Right cardiac atrium (tissue), 5 donors: ENCODE results near the gene IER5L. TPM values are rescaled to one million over a fixed set of nuclear protein-coding genes. Genes with fewer than 3 reads are reported as not detected.
"Not testable (repeated sequence)": the region's sequence is repeated elsewhere in the genome, so short reads cannot be mapped to it uniquely, and the experiment has no call there.

Experiments
- ATAC-seq, 2 donors: fragments of 200-7000 bp; cut with Tn5 transposase; one replicate each; pipeline versions ENCODE4 v1.8.0 to v1.9.1; 2020; ENCODE audit warnings: moderate library complexity in 2 of 2, mild to moderate bottlenecking in 1 of 2
- DNase-seq, 3 donors: peaks; one replicate each; pipeline ENCODE4 v3.0.0-alpha.2; 2020
- H3K27ac ChIP-seq: one replicate; pipeline ENCODE4 v1.5.1; 2013; ENCODE audit warnings: mild to moderate bottlenecking, low read length, control low read depth, moderate library complexity
- H3K27me3 ChIP-seq: one replicate; pipeline ENCODE4 v1.6.1; 2013; ENCODE audit not compliant: control insufficient read depth, insufficient read depth
- H3K4me1 ChIP-seq: one replicate; pipeline ENCODE4 v1.6.1; 2013; ENCODE audit warnings: low read length; ENCODE audit not compliant: control insufficient read depth, insufficient read depth
- H3K4me3 ChIP-seq: one replicate; pipeline ENCODE4 v1.5.1; 2013; ENCODE audit warnings: low read length, control low read depth
- H3K9me3 ChIP-seq: one replicate; pipeline ENCODE4 v1.6.1; 2013; ENCODE audit warnings: low read length; ENCODE audit not compliant: control insufficient read depth
- WGBS: extraction: QIAGEN DNeasy Blood & Tissue Kit; methylation state at CpG from one replicate; pipeline ENCODE4 v1.1.7; 2013; 5-methylcytosine and 5-hydroxymethylcytosine counted together
- intact Hi-C, 4 donors: fragments of 100-400 bp; cut with DNase I; formaldehyde crosslinking; loops; one replicate each; pipeline versions ENCODE4 v1.11.0 to v1.14.0; 2022 to 2023
- polyA plus RNA-seq: library from polyadenylated mRNA; stranded (reverse); fragments of 200-250 nt; gene quantifications from one replicate; pipeline ENCODE4 v1.2.3, GENCODE V29; 2013
- total RNA-seq, 4 donors: library from RNA; stranded (reverse); fragmentation: NEBNext Ultra II Directional; extraction: Animal tissue kit (Norgen Biotek cat#: 25700); gene quantifications; one replicate each; pipeline ENCODE4 v1.2.1, GENCODE V29; 2021
- donor health status: healthy with polysubstance abuse.
- donor health status: DM: no; HTN: yes; CAD: no.
- donor health status: DM: no; HTN: no; CAD: no.
- donor health status: DM: no; HTN: yes; CAD: no; lungs with severe emphysema.
- donor health status: DM: yes; HTN: yes; CAD: no.

Gene IER5L
- total and polyA plus RNA-seq, 5 donors = 6.7 to 10.4 (median 8.7) TPM

DNA sequence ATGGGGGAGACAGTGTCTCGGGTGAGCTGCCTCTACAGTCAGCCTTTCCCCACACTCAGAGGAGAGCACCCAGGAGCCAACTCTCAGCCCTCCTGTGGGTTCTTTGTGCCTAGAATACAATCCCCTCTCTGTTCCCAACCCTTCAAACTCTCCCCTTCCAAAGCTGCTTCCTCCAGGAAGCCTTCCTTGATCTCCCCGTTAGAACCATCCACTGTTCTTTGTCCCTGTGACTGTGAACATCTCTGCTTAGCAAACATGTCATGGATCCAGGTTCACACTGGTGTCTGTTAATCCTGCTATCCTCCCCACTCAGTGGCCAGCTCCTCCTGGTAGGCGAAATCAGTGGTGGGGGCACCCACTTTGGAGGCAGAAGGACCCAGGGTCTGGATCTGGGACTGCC lies 16.2 kb upstream of the IER5L start:
- 86% methylated on average over 3 of the region's 3 CpGs for WGBS
- H3K27me3 ChIP-seq = no peaks in the 10 kb centered on the region
- H3K9me3 ChIP-seq = no peaks in the 10 kb centered on the region
- intact Hi-C loops = loop anchor here in 1 of 4 donors (10.0 kb wide), 1 partner anchor 61 kb away; no protein-coding TSS in a partner anchor
- H3K4me1 ChIP-seq = peaks cover 2% of the 10 kb centered on the region
- DNase-seq = no peak
- ATAC-seq = no peak
- H3K4me3 ChIP-seq = no peak overlapping the region
- H3K27ac ChIP-seq = no peak overlapping the region

DNA sequence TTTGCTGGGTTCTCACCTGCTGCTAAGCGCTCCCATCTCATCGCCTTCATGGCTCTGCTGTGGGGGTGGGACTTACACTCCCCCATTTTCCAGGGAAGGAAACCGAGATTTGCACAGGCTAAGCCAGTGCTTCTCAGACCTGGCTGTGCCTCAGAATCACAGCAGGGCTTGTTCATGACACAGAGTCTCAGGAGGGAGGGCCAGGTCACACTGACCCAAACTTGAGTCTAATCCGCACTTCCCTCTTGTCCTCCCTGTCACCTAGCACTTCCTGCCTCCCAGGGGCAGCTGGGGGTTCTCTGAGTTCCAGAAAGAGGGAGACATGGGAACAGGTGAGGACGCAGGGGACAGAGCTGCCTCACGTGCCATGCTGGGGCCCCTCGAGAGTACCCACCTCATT lies 15.6 kb upstream of the IER5L start:
- H3K27ac ChIP-seq = no peak overlapping the region
- ATAC-seq (no peak), DNase-seq (peak in 1 of 3 donors; percentile 29)
- peaks cover 2% of the 10 kb centered on the region for H3K4me1 ChIP-seq
- intact Hi-C loops = loop anchor here in 1 of 4 donors (10.0 kb wide), 1 partner anchor 61 kb away; no protein-coding TSS in a partner anchor
- no peaks in the 10 kb centered on the region for H3K9me3 ChIP-seq
- no peaks in the 10 kb centered on the region for H3K27me3 ChIP-seq
- H3K4me3 ChIP-seq = no peak overlapping the region
- 80% methylated on average over 7 of the region's 7 CpGs for WGBS

DNA sequence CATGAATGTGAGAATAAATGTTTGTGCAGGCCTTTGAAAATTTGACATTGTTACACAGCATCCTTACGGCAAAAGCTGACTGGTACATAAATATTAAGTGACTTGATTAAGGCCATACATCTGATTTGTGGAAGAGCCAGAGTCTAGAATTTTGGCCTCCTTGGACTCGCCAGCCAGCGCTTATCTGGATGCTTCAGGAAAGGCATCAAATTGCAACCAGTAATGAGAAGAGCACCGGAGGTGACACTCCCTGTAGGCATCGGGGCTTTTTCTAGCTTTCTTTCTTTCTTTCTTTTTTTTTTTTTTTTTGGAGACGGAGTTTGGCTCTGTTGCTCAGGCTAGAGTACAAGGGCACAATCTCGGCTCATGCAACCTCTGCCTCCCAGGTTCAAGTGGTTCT lies 13.2 kb upstream of the IER5L start:
- H3K27ac ChIP-seq = no peak overlapping the region
- no peaks in the 10 kb centered on the region for H3K27me3 ChIP-seq
- no peak overlapping the region for H3K4me3 ChIP-seq
- ATAC-seq (no peak), DNase-seq (no peak)
- H3K9me3 ChIP-seq = no peaks in the 10 kb centered on the region
- no peaks in the 10 kb centered on the region for H3K4me1 ChIP-seq
- whole genome bisulfite sequencing = 87% methylated on average over 7 of the region's 7 CpGs
- intact Hi-C loops = loop anchor here in 1 of 4 donors (10.0 kb wide), 1 partner anchor 64 kb away; no protein-coding TSS in a partner anchor

DNA sequence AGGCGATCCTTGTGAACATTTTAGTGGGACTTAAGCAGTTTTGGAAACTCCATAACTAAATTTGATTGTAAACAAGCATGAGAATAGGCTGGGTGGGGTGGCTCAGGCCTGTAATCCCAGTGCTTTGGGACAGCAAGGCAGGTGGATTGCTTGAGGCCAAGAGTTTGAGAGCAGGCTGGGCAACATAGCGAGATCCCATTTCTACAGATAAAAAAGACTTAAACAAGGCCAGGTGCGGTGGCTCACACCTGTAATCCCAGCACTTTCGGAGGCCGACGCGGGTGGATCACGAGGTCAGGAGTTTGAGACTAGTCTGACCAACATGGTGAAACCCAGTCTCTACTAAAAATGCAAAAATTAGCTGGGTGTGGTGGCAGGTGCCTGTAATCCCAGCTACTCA lies 11.9 kb upstream of the IER5L start:
- H3K27me3 ChIP-seq, DNase-seq, ATAC-seq, H3K9me3 ChIP-seq, H3K4me1 ChIP-seq, H3K4me3 ChIP-seq, H3K27ac ChIP-seq: not testable (repeated sequence)
- 96% methylated on average over 8 of the region's 8 CpGs for WGBS
- intact Hi-C loops = loop anchor here in 1 of 4 donors (10.0 kb wide), 1 partner anchor 65 kb away; no protein-coding TSS in a partner anchor

DNA sequence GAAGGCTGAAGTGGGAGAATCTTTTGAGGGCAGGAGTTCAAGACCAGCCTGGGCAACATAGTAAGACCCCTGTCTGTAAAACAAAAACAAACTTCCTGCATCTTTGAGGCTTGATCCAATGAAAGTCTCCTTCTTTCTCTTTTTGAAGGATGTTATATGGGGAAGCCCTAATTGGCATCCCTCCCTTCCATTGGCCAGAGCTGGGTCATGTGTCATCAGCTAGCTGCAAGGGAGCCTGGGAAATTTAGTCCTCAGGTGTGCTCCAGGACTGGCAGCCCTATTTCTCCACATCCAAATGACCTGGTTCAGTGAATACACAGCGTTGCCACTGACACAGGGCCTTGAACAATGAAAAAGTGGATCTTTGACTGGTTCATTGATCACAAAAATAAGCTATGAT lies 9.0 kb upstream of the IER5L start:
- intact Hi-C loops = no loop called here
- Histone ChIP-seq H3K4me3 (no peak overlapping the region), H3K4me1 (no peaks in the 10 kb centered on the region), H3K27ac (no peak overlapping the region), H3K27me3 (no peaks in the 10 kb centered on the region), H3K9me3 (no peaks in the 10 kb centered on the region)
- ATAC-seq (no peak), DNase-seq (no peak)
- WGBS = 80% methylated on average over 1 of the region's 1 CpG

DNA sequence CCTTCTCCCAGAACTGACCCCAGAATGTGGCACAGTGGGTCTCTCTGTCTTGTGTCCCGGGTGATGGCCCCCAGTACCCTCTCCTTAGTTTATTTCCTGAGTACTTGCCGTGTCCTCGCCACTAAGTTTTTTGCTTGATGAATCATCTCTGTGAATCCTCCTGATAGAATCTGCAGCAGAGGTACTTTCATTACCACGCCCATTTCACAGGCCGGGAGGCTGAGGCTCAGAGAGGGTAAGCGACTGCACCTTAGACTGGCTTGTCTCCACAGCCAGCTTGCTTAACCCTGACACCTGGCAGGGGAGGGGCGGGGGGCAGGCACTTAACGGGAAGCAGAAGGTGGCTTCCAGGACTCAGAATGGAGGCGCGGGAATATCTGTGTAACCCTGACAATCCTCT lies 7.9 kb upstream of the IER5L start:
- H3K27me3 ChIP-seq = no peaks in the 10 kb centered on the region
- intact Hi-C loops = no loop called here
- ATAC-seq (no peak), DNase-seq (peak in 2 of 3 donors; percentile 6 to 32)
- 84% methylated on average over 10 of the region's 10 CpGs for WGBS
- no peaks in the 10 kb centered on the region for H3K9me3 ChIP-seq
- H3K4me3 ChIP-seq = no peak overlapping the region
- H3K27ac ChIP-seq = no peak overlapping the region
- no peaks in the 10 kb centered on the region for H3K4me1 ChIP-seq

DNA sequence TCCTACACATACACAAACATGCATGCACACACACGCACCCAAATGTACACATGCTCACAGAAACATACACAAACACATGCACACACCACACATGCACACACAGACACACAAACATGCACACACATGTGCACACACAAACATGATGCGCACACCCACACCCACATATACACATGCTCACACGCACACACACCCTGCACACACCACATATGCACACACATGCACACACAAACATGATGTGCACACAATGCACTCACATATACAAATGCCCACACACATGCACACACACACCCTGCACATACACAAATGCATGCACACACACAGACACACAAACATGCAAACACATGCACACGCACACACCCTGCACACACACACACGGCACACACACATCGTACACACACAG lies 7.3 kb upstream of the IER5L start:
- no peak overlapping the region for H3K27ac ChIP-seq
- H3K9me3 ChIP-seq = no peaks in the 10 kb centered on the region
- DNase-seq (peak in 1 of 3 donors; percentile 6), ATAC-seq (no peak)
- WGBS = 95% methylated on average over 6 of the region's 6 CpGs
- intact Hi-C loops = no loop called here
- H3K27me3 ChIP-seq = no peaks in the 10 kb centered on the region
- H3K4me1 ChIP-seq = no peaks in the 10 kb centered on the region
- no peak overlapping the region for H3K4me3 ChIP-seq

DNA sequence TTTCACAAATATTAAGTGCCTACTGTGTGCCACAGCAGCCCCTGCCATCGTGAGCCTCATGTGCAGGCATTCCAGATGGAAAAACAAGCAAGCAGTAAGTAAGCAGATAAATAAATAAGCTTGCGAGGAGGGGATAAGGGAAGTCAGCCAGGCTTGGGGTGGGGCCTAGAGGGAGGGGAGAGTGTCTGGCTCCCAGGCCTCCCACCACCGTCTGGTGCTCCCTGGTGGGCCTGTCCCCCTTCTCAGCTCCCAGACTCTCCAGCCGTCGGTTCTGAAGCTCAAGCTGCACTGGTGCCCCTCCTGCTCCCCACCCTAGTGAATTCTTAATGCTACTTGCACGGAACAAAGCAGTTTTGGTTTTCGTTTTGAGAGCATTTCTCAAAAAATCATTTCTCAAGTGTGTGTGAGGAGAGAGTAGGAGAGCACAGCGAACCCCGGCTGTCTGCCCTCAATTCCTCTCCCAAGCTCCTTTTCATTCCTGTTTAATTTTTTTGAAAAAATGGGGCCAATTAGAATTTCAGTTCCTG lies 6.6 kb upstream of the IER5L start:
- no peak for ATAC-seq
- 55% methylated on average over 9 of the region's 9 CpGs for WGBS

DNA sequence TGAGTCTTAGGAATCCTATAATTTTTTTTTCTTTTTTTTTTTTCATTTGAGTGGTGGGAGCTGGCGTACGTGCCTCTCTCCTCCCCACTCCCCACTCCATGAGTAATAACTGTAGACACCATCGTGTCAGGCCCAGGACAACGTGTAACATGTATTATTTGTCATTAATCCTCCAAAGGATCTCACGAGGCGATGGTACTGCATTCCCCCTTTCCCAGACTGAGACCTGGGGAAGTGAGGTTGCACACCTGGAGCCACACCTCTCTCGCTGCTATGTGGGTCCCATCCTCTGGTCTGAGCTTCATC lies 6.1 kb upstream of the IER5L start:
- intact Hi-C loops = loop anchor here in 1 of 4 donors (5.0 kb wide), 1 partner anchor 138 kb away; no protein-coding TSS in a partner anchor
- ATAC-seq = no peak
- H3K27me3 ChIP-seq = no peaks in the 10 kb centered on the region
- H3K27ac ChIP-seq = no peak overlapping the region
- H3K9me3 ChIP-seq = no peaks in the 10 kb centered on the region
- H3K4me3 ChIP-seq = no peak overlapping the region
- no peak for DNase-seq
- H3K4me1 ChIP-seq = no peaks in the 10 kb centered on the region
- WGBS = 78% methylated on average over 7 of the region's 7 CpGs

More for the DNA sequence above, 6.6 kb upstream of the IER5L start:
- H3K27me3 ChIP-seq = no peaks in the 10 kb centered on the region
- intact Hi-C loops = loop anchor here in 1 of 4 donors (5.0 kb wide), 1 partner anchor 138 kb away; no protein-coding TSS in a partner anchor
- H3K4me3 ChIP-seq = no peak overlapping the region
- H3K27ac ChIP-seq = no peak overlapping the region
- no peaks in the 10 kb centered on the region for H3K4me1 ChIP-seq
- H3K9me3 ChIP-seq = no peaks in the 10 kb centered on the region
- peak in 2 of 3 donors; percentile 45 to 48 for DNase-seq

DNA sequence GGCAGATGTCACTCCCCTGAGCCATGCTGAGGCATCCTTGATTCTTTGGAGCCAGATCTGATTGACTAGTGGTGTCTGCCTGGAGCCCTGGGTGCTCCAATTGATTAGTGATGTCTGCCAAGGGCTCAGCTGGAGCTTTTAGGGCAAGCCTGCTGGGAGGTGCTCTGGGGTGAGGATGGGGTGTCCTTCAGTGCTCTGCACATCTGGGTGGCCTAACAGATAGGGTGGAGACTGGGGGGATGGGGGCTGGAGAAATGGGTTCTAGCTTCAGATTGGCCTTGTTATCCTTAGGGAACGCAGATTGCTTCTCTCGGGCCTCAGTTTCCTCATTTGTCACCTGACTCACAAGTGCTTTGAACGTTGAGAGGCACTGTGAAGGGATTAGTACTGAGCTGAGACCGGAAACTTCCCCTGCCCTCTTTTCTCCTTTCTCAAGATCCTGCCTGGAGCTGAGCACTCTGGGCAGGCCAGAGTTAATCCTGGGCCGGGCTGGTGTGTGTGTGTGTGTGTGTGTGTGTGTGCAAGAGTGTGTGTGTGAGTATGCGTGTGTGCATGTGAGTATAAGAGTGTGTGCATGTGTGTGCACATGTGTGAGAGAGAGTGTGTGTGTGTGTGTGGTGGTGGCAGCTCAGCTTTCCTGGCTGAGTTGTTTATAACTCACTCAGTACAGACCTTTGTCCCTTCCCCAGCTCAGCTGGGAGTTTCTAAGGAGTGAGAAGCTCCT lies 5.6 kb upstream of the IER5L start:
- Histone ChIP-seq H3K9me3 (no peaks in the 10 kb centered on the region), H3K4me3 (no peak overlapping the region), H3K4me1 (no peaks in the 10 kb centered on the region), H3K27ac (no peak overlapping the region), H3K27me3 (no peaks in the 10 kb centered on the region)
- intact Hi-C loops = loop anchor here in 1 of 4 donors (5.0 kb wide), 1 partner anchor 139 kb away; no protein-coding TSS in a partner anchor
- peak in 1 of 3 donors; percentile 37 for DNase-seq
- 63% methylated on average over 6 of the region's 6 CpGs for WGBS
- ATAC-seq = no peak

DNA sequence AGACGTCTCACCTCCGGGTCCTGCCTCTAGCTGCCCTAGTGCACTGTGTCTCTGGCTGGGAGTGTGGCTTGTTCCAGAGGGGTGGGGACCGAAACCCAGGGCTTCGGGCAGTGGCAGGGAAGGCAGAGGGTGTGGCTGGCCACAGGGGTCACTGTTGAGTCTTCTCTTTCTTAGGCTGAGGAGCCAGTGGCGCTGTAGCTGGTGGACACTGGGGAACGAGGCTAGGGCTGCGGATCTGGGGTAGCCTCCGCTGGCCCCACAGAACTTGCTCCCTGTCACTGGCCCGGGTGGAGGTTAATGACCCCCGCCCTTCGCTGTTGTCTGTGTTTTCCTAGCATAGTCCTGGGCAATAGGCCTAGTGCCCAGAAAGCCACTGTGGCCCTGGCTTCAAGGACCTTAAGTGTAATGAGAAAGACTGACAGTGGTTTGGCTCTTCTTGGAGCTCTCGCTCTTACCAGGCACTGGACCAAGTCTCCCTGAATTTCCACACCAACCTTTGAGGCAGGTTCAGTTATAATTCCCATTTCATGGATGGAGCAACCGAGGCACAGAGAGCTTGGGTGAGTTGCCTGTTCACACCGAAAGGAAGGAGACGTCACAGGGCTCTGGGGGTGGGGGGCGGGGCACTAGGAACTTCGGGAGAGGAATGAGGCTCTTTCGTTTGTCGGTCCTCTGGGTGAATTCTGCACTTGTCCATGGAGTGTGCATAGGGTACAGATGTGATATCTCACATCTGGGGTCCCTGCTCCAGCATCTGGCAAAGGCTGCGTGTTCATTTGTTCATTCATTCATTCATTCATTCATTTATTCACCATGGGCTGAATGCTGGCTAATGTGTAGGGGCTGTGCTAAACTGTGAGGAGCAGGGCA lies 4.8 kb upstream of the IER5L start:
- H3K27me3 ChIP-seq = no peaks in the 10 kb centered on the region
- no peaks in the 10 kb centered on the region for H3K4me1 ChIP-seq
- intact Hi-C loops = loop anchor here in 1 of 4 donors (5.0 kb wide), 1 partner anchor 139 kb away; no protein-coding TSS in a partner anchor
- DNase-seq (peak; percentile 58 to 79 (median 76)), ATAC-seq (peak; percentile 2 to 11)
- H3K9me3 ChIP-seq = no peaks in the 10 kb centered on the region
- no peak overlapping the region for H3K4me3 ChIP-seq
- no peak overlapping the region for H3K27ac ChIP-seq
- 66% methylated on average over 20 of the region's 20 CpGs for WGBS
